GM19351 (cell line): Measurements from ENCODE around the gene ANKRD28.
A peak's percentile ranks its signal among the peaks of the same experiment; 100 is the strongest.

Source experiments
- ATAC-seq: cut with Tn5 transposase; IDR thresholded peaks from one replicate; pipeline ENCODE4 v1.9.1; 2021; ENCODE audit warnings: mild to moderate bottlenecking, moderate library complexity; ENCODE audit not compliant: unreplicated experiment

ANKRD28 gene

GRCh38 chr3:15676259-15676658 lies 121.5 kb downstream of the ANKRD28 start:
- no peak for ATAC-seq

GRCh38 chr3:15673536-15673935 lies 124.2 kb downstream of the ANKRD28 start:
- no peak for ATAC-seq

GRCh38 chr3:15667484-15667883 lies 130.3 kb downstream of the ANKRD28 start:
- peak; percentile 57 for ATAC-seq

- ATAC-seq, result no peak
These were observed 131.5 kb downstream of the ANKRD28 start for GRCh38 chr3:15666277-15666676.

GRCh38 chr3:15665510-15666150 lies 132.1 kb downstream of the ANKRD28 start:
- no peak for ATAC-seq

GRCh38 chr3:15664144-15664543 lies 133.6 kb downstream of the ANKRD28 start:
- ATAC-seq, result no peak

GRCh38 chr3:15660055-15660935 lies 137.5 kb downstream of the ANKRD28 start:
- ATAC-seq, result no peak

GRCh38 chr3:15659254-15659975 lies 138.4 kb downstream of the ANKRD28 start:
- no peak for ATAC-seq

- no peak for ATAC-seq
These were observed 140.8 kb downstream of the ANKRD28 start for GRCh38 chr3:15657016-15657415.

- no peak for ATAC-seq
These were observed 141.4 kb downstream of the ANKRD28 start for GRCh38 chr3:15656342-15656741.

- ATAC-seq, result no peak
These were observed 142.9 kb downstream of the ANKRD28 start for GRCh38 chr3:15654891-15655290.

GRCh38 chr3:15654127-15654526 lies 143.7 kb downstream of the ANKRD28 start:
- no peak for ATAC-seq

GRCh38 chr3:15653321-15653720 lies 144.5 kb downstream of the ANKRD28 start:
- no peak for ATAC-seq

GRCh38 chr3:15651396-15651795 lies 146.4 kb downstream of the ANKRD28 start:
- no peak for ATAC-seq

GRCh38 chr3:15649858-15650257 lies 147.9 kb downstream of the ANKRD28 start:
- no peak for ATAC-seq

GRCh38 chr3:15649341-15649740 lies 148.4 kb downstream of the ANKRD28 start:
- no peak for ATAC-seq

GRCh38 chr3:15647611-15648167 lies 150.1 kb downstream of the ANKRD28 start:
- ATAC-seq, result peak; percentile 87

GRCh38 chr3:15646851-15647511 lies 150.8 kb downstream of the ANKRD28 start:
- ATAC-seq, result peak; percentile 26

GRCh38 chr3:15645740-15646501 lies 151.9 kb downstream of the ANKRD28 start:
- ATAC-seq, result no peak

GRCh38 chr3:15645246-15645645 lies 152.5 kb downstream of the ANKRD28 start:
- ATAC-seq, result no peak
